ENCODE results near the gene TMEM52.

Gene TMEM52

GRCh38 chr1:1914101-1914970 is 4.7 kb downstream of the TMEM52 start:
- no peak for DNase-seq

GRCh38 chr1:1911350-1912041 is 7.6 kb downstream of the TMEM52 start:
- no peak for DNase-seq

- DNase-seq: no peak
Observed at GRCh38 chr1:1910651-1911331, 8.3 kb downstream of the TMEM52 start.

- DNase-seq: no peak
Observed at GRCh38 chr1:1910033-1910465, 9.0 kb downstream of the TMEM52 start.

GRCh38 chr1:1908506-1908791 is 10.6 kb downstream of the TMEM52 start:
- no peak for DNase-seq

GRCh38 chr1:1907098-1907736 is 11.9 kb downstream of the TMEM52 start:
- DNase-seq: no peak

GRCh38 chr1:1906185-1907097 is 12.6 kb downstream of the TMEM52 start:
- peak; percentile 67 for DNase-seq

GRCh38 chr1:1903224-1903623 is 15.9 kb downstream of the TMEM52 start:
- DNase-seq: no peak

- no peak for DNase-seq
Observed at GRCh38 chr1:1901641-1902294, 17.3 kb downstream of the TMEM52 start.

- no peak for DNase-seq
Observed at GRCh38 chr1:1900883-1901640, 18.0 kb downstream of the TMEM52 start.

GRCh38 chr1:1899967-1900327 is 19.1 kb downstream of the TMEM52 start:
- DNase-seq: no peak

- DNase-seq: no peak
Observed at GRCh38 chr1:1899266-1899966, 19.7 kb downstream of the TMEM52 start.

GRCh38 chr1:1898246-1898933 is 20.7 kb downstream of the TMEM52 start:
- DNase-seq: no peak

GRCh38 chr1:1895456-1896336 is 23.4 kb downstream of the TMEM52 start:
- no peak for DNase-seq

- DNase-seq: no peak
Observed at GRCh38 chr1:1895060-1895418, 24.0 kb downstream of the TMEM52 start.

- no peak for DNase-seq
Observed at GRCh38 chr1:1894354-1895059, 24.6 kb downstream of the TMEM52 start.

- DNase-seq: no peak
Observed at GRCh38 chr1:1893997-1894353, 25.1 kb downstream of the TMEM52 start.
